Renal cortical epithelial cell (primary cell): ENCODE results near the gene MAST2. TPM values are rescaled to one million over a fixed set of nuclear protein-coding genes. Genes with fewer than 3 reads are reported as not detected.
"Not testable (repeated sequence)": the region's sequence is repeated elsewhere in the genome, so short reads cannot be mapped to it uniquely, and the experiment has no call there.

Experiments
- DNase-seq: peaks from one replicate; pipeline ENCODE4 v3.0.0-alpha.2; 2011; ENCODE audit warnings: low read depth
- total RNA-seq: library from RNA; depleted of rRNA; stranded (reverse); fragments of >200 nt; gene quantifications from 2 replicates; pipeline ENCODE4 v1.2.3, GENCODE V29; 2014

The MAST2 gene
- total RNA-seq, 1 donor from 2014 or later, result 24.8 TPM

DNA sequence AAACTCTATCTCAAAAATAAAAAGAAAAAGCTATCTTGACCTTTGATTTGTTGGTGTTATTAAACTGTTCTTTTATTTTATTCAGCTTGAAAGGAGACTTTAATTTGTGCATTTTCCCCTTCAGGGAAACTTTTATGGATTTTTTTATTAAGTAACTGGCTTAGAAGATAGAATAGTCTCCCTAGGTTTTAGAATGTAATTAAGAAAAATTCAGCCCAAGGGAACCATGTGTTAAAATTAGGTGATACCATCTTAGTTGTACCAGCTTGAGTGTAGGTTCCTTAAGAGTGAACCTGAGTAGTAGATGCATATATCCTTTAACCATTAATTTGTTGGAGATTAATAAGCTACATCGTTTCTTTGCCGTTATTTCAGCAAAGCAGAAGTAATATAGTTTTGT lies 11.4 kb downstream of the MAST2 start:
- DNase-seq, result no peak

DNA sequence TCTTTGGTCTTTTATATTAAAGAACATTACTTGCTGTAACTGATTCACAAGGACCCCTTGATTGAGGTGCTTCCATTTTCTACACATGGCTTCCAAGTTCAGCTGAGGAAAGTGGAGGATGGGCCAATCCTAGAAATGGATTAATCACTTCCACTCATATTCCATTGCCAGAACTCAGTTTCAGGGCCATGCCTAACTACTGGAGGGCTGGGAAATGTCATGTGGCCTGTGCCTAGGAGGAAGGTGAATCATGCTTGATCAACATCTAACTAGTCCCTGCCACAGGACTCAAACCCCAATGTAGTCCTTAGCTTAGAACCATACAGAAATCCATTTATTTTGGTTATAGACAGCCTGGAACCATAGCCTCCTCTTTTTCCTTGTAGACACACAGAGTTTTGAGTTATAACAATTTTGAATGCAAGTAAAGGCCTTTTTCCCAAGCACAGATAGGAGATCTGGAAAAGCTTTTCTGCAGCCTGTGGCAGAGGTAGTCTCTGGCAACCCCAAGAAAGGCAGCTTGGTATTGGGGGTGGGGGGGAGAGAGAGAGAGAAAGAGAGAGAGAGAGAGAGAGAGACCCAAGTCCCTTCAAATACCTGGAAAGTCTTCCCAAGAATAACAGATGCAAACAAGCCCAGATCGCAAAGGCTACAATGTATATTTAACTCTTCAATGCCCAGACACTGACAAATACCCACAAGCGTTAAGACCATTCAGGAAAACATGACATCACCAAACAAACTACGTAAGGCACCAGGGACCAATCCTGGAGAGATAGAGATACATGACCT lies 12.5 kb downstream of the MAST2 start:
- peak; percentile 32 for DNase-seq

- no peak for DNase-seq
These were observed 16.8 kb downstream of the MAST2 start for GRCh38 chr1:45820173-45820572.

DNA sequence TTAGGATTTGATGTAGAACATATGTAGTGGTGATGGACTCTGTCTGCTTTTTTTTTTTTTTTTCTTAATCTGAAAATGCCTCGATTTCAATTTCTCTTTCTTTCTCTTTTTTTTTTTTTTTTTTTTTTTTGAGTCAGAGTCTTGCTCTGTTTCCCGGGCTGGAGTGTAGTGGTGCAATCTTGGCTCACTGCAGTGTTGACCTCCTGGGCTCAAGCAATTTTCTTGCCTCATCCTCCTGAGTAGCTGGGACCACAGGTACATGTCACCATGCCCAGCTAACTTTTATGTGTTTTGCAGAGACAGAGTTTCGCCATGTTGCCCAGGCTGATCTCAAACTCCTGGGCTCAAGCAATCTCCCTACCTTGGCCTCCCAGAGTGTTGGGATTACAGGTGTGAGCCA lies 17.4 kb downstream of the MAST2 start:
- DNase-seq, result peak; percentile 37

- no peak for DNase-seq
These were observed 19.2 kb downstream of the MAST2 start for GRCh38 chr1:45822644-45823043.

DNA sequence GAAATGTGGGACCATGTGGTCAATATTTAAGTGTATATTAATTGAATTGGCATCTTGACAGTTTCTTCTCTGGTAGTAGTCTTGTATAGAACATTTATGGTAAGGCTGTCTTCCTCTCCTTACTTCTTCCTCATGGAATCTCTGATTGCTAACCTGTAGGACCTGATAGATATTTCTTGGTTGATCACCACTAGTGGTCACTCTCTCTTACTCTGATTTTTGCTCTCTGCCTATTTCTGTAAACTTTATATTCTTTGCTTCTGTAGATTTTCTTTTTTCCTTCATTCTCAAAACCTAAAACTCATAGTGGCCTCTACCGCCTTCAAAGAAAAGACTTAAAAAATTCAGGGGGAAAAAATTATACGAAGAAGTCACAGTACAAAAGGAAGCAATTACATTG lies 21.2 kb downstream of the MAST2 start:
- no peak for DNase-seq

DNA sequence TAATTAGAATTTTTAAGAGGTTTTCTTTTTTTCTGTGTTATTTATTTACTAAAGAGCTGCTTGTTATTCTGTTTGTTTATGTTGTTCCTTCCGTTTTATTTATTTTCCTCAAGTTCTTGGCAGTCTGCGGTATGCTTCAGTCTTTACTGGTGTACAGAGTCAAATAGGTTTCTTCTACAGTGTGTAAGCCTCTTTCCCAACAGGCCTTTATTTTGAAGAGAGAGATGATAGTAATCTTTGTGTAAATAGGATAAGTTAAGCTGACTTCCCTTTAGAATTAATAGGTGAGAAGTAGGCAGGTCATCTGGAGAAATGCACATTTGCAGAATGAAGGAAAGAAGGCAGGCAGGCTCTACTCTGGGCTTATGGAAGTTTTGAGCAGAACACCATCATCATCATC lies 23.8 kb downstream of the MAST2 start:
- DNase-seq, result no peak

- DNase-seq, result no peak
These were observed 25.4 kb downstream of the MAST2 start for GRCh38 chr1:45828841-45829240.

GRCh38 chr1:45833361-45833760 lies 29.9 kb downstream of the MAST2 start:
- DNase-seq, result no peak

- no peak for DNase-seq
These were observed 31.3 kb downstream of the MAST2 start for GRCh38 chr1:45834689-45835088.

- no peak for DNase-seq
These were observed 33.0 kb downstream of the MAST2 start for GRCh38 chr1:45836451-45836850.

DNA sequence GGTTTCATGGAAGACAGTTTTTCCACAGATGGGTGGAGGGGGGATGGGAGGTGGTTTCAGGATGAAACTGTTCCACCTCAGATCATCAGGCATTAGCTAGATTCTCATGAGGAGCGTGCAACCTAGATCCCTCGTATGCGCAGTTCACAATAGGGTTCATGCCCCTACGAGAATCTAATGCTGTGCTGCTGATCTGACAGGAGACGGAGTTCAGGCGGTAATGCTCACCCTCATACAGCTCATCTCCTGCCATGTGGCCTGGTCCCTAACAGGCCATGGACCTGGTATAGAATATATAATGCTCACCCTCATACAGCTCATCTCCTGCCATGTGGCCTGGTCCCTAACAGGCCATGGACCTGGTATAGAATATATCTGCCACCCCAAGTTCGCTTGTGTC lies 33.4 kb downstream of the MAST2 start:
- DNase-seq, result not testable (repeated sequence)

GRCh38 chr1:45838322-45838721 lies 34.9 kb downstream of the MAST2 start:
- DNase-seq, result not testable (repeated sequence)

DNA sequence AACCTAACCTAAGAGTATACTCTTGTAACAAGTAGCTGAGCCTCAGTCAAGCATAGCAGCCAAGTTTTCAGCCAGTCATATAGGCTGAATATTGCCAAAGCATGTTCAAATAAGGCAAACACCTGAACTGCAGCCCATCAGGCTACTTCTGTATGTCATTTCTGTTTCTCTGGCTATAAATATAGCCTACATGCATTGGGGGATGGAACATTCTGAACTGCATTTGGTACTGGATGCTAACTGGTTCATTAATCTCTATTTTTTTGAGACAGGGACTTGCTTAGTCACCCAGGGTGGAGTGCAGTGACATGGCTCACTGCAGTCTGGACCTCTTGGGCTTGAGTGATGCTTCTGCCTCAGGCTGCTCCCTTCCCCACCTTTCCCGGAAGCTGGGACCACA lies 37.3 kb downstream of the MAST2 start:
- DNase-seq, result peak; percentile 22

- DNase-seq, result no peak
These were observed 39.4 kb downstream of the MAST2 start for GRCh38 chr1:45842786-45843185.

GRCh38 chr1:45843474-45843905 lies 40.1 kb downstream of the MAST2 start:
- peak; percentile 61 for DNase-seq

GRCh38 chr1:45844000-45844399 lies 40.6 kb downstream of the MAST2 start:
- not testable (repeated sequence) for DNase-seq

DNA sequence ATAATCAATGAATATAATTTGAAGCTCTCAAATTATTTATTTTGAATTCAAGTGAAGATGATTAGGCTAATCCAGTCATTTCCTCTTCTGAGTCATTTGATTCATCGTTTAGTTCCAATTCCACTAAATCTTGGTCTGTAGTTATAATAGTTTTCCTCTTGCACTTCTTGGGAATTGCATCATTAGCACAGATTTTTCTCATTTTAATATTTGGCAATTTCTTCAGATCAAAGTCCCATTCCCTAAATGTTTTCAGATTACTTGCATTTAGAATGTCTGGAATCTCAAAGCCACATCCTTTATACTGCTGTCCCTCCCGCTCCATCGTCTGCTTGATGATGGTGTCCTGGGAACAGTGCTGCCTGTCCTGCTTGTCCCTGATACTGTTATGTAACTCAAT lies 43.5 kb downstream of the MAST2 start:
- no peak for DNase-seq

DNA sequence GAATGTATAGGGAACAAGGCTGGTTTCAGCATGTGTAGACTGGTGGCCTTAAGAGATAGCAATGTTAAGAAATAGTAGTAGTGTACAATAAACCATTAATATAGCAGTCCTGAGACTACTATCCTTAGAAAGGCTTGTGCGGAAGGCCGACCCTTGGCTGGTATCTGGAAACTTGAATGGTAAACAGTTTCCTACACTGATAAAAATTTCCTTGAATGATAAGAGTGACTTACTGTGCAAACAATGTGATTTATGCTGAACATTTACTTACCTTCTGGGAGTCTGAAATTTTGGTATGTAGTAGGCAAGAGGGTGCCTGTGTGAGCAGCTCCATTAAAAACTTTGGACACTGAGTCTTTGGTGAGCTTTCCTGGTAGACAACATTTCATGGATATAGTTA lies 44.7 kb downstream of the MAST2 start:
- DNase-seq, result no peak

- DNase-seq, result no peak
These were observed 45.3 kb downstream of the MAST2 start for GRCh38 chr1:45848714-45849113.

DNA sequence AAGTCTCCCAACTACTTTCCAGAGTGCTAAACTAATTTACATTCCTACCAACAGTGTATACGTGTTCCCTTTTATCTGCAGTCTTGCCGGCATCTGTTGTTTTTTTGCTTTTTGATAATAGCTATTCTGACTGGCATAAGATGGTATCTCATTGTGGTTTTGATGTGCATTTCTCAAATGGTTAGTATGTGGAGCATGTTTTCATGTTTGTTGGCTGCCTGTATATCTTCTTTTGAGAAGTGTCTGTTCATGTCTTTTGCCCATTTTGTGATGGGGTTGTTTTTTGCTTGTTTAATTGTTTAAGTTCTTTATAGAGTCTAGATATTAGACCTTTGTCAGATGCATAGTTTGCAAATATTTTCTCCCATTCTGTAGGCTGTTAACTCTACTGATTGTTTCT lies 46.6 kb downstream of the MAST2 start:
- DNase-seq, result no peak

DNA sequence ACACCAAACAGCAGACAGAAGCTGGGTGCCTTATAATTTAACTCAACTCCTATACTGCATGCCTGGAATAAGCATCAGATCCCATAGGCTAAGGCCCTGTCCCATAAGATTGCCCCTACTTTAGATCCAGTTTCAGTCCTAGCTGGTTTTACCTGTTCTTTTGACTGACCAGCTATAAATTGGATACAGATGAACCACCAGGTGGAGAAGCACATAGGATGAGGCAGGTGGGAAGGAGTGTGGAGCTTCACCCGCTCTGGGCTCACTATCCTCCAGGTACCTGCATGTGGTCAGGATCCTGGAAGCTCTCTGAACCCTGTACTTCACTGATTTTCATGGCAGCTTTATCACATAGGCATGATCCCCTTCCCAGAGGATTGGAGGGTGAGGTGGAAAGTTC lies 51.3 kb downstream of the MAST2 start:
- no peak for DNase-seq

- DNase-seq, result no peak
These were observed 53.8 kb downstream of the MAST2 start for GRCh38 chr1:45857101-45857700.
